Amniotic epithelial cell (primary cell): ENCODE data around the gene SLC44A4.
"Not testable (repeated sequence)": the region's sequence is repeated elsewhere in the genome, so short reads cannot be mapped to it uniquely, and the experiment has no call there.

ENCODE experiments used
- DNase-seq: peaks from one replicate; pipeline ENCODE4 v3.0.0-alpha.2; 2010; ENCODE audit warnings: low read depth

The SLC44A4 gene

GRCh38 chr6:31858707-31859106, 20.1 kb downstream of the SLC44A4 start:
- no peak for DNase-seq

- not testable (repeated sequence) for DNase-seq
Observed at GRCh38 chr6:31857774-31858173, 21.0 kb downstream of the SLC44A4 start.

DNA sequence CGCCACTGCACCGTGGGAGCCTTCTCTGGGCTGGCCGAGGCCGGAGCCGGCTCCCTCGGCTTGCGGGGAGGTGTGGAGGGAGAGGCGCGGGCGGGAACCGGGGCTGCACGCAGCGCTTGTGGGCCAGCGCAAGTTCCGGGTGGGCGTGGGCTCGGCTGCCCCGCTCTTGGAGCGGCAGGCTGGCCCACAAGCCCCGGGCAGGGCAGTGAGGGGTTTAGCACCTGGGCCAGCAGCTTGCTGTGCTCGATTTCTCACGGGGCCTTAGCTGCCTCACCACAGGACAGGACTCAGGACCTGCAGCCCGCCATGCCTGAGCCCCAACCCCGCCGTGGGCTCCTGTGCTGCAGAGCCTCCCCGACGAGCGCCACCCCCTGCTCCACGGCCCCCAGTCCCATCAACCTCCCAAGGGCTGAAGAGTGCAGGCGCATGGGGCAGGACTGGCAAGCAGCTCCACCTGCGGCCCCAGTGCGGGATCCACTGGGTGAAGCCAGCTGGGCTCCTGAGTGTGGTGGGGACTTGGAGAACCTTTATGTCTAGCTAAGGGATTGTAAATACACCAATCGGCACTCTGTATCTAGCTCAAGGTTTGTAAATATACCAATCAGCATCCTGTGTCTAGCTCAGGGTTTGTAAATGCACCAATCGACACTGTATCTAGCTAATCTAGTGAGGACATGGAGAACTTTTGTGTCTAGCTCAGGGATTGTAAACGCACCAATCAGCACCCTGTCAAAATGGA, 26.6 kb downstream of the SLC44A4 start:
- DNase-seq: not testable (repeated sequence)

DNA sequence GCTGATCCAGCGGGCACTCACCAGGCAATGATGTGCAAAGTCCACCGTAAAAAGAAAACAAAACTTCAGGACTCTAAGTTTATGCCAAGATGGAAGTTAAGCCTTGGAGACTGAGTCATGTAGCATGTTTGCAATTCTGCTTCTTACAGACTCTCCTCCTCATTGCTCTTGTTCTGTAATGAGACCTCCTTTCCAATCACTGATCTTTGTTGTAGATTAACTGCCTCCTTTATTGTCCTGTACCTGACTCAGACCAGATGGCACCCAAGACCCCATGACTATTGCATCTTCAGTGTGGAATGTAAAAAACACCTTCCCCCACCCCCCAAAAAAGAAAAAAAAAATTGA, 27.3 kb downstream of the SLC44A4 start:
- peak; percentile 40 for DNase-seq

DNA sequence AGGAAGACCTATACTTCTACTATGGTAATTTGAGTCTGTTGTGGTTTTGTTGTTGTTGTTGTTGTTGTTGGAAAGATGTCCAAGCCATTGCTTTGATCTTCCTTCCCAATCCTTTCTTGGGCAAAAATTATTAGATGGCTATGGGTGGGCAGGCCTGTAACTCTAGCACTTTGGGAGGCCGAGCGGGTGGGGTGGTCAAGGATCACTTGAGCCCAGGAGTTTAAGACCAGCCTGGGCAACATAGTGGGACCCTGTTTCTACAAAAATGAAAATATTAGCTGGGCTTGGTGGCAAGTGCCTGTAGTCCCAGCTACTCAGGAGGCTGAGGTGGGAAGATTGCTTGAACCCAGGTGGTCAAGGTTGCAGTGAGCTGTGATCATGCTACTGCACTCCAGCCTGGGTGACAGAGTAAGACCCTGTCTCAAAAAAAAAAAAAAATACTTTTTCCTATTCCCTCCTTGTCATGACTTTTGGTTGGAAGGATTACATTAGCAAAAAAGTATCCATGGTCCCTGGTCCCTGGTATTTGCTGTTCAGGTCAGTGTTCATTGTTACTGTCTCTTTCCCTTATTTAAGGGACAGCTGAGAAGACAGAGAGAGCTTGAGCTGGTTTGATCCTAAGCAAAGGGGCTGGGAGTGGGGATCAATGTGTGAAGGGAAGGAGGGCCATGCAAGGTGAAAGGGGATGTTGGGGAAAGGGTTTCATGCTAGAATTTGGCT, 27.9 kb downstream of the SLC44A4 start:
- DNase-seq: no peak

DNA sequence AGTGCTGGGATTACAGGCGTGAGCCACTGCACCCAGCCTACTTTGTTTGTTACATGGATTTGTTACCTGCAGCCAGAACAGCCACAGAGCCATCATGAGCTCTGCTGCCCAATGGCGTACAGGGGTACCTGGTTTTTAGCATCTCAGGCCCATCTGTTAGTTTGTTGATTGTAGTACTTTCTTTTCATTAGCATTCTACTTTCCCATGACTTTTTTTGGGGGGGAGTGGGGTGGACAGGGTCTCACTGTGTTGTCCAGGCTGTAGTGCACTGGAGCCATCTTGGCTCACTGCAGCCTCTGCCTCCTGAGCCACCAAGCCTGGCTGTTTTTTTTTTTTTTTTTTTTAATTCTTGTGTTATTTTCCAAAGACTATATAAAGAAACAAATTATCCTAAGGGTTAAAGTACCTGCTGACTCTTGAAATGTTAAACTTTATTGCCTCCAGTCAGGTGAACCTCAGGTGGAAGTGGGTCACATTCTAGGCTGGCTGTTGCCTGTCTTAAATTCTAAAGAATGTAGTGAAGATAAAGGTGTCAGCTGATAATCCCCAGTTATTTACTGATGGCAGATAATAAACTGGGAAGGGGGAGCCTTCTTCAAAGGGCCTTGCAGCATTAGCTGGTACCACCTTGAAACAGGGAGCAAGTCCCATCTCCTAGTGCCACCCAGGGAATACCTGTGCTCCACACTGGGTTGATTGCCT, 31.4 kb downstream of the SLC44A4 start:
- no peak for DNase-seq

DNA sequence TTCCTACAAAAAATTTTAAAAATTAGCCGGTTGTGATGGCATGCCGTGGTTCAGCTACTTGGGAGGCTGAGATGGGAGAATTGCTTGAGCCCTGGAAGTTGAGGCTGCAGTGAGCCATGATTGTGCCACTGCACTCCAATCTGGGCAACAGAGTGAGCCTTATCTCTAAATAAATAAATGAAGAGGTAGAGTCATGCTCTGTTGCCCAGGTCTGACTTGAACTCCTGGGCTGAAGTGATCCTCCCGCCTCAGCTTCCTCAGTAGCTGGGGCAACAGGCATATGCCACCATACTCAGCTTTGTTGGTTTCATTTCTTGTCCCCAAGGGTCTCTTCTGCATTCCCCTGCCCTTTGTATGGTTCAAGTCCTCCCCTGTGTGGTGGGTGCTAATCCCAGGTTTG, 34.3 kb downstream of the SLC44A4 start:
- DNase-seq: no peak

- DNase-seq: no peak
Observed at GRCh38 chr6:31842053-31842452, 36.7 kb downstream of the SLC44A4 start.

DNA sequence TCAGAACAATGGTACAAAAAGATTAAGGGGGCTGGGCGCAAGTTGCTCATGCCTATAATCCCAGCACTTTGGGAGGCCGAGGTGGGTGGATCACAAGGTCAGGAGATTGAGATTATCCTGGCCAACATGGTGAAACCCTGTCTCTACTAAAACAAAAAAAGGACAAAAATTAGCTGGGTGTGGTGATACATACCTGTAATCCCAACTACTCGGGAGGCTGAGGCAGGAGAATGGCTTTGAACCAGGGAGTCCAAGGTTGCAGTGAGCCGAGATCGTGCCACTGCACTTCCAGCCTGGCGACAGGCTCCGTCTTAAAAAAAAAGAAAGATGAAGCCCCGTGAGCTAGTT, 39.0 kb downstream of the SLC44A4 start:
- DNase-seq: not testable (repeated sequence)

- no peak for DNase-seq
Observed at GRCh38 chr6:31838968-31839367, 39.8 kb downstream of the SLC44A4 start.

GRCh38 chr6:31838114-31838553, 40.7 kb downstream of the SLC44A4 start:
- DNase-seq: not testable (repeated sequence)

GRCh38 chr6:31837369-31838113, 41.3 kb downstream of the SLC44A4 start:
- DNase-seq: no peak

DNA sequence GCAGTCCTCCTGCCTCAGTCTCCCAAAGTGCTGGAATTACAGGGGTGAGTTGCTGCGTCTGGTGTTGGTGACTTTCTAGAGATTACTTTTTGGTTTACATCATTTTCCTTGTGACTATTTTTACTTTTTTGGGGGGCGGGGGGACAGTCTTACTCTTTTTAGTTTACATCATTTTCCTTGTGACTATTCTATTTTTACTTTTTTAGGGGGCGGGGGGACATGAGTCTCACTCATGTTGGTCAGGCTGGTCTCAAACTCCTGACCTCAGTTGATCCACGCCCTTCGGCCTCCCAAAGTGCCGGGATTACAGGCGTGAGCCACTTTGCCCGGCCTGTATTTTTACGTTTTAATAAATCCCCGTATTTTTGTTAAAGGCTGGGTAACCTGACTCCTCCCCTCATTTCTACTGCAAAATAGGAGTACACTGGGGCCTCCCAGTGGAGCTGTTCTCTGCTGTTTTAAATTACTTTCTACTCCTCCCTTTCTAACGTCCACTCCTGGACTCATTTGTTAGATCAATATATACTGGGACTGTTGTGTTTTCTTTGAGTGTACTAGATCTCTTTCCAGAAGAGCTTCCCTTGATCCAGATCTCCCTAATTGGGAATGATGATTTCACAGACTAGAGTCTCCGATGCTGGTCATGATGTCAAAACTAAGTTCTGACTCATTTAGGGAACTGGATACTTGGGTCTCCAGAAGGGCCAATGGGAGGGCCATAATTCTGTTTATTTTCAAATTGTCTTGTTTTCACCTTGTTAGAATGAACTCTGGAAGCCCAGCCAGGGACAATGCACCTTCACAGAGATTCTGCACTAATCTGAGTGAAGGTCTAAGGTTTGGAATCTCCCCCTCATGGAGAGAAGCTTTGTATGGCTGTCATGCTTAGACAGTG, 42.1 kb downstream of the SLC44A4 start:
- DNase-seq: peak; percentile 41

DNA sequence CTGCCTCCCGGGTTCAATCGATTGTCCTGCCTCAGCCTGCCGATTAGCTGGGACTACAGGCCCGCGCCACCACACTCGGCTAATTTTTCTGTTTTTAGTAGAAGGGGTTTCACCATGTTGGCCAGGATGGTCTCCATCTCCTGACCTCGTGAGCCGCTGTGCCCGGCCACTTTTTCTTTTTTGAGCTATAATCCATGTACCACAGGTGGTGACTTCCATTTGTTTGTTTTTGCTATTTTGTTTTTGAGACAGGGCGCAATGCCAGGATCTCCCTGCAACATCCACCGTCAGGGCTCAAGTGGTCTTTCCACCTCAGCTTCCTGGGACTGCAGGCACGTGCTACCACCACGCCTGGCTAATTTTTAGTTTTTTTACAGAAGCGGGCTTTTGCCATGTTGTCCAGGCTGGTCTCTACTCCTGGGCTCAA, 42.7 kb downstream of the SLC44A4 start:
- DNase-seq: no peak

- DNase-seq: peak; percentile 81
Observed at GRCh38 chr6:31834367-31835250, 44.2 kb downstream of the SLC44A4 start.

DNA sequence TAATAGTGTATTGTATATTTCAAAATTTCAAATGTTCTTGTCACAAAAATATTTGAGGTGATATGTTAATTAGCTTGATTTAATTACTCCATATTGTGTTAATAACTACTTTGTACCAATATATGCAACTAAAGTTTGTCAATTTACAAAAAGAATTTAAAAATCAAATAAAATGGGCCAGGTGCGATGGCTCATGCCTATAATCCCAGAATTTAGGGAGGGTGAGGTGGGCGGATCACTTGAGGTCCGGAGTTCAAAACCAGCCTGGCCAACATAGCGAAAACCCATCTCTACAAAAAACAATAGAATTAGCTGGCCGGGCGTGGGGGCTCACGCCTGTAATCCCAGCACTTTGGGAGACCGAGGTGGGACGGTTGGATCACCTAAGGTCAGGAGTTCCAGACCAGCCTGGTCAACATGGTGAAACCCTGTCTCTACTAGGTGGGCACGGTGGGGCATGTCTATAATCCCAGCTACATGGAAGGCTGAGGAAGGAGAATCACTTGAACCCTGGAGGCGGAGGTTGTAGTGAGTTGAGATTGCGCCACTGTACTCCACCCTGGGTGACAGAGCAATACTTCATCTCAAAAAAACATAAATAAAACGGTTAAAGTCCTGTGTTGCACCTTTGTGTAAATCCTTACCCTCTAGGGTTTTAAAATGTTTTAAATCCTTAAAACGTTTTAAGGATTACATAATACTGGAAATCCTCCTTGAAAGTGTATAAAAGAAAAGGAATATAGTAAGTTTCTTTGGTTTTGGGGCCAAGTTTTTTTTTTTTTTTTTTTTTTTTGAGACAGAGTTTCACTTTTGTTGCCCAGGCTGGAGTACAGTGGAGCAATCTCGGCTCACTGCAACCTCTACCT, 47.2 kb downstream of the SLC44A4 start:
- DNase-seq: no peak

- no peak for DNase-seq
Observed at GRCh38 chr6:31830886-31831335, 47.9 kb downstream of the SLC44A4 start.

DNA sequence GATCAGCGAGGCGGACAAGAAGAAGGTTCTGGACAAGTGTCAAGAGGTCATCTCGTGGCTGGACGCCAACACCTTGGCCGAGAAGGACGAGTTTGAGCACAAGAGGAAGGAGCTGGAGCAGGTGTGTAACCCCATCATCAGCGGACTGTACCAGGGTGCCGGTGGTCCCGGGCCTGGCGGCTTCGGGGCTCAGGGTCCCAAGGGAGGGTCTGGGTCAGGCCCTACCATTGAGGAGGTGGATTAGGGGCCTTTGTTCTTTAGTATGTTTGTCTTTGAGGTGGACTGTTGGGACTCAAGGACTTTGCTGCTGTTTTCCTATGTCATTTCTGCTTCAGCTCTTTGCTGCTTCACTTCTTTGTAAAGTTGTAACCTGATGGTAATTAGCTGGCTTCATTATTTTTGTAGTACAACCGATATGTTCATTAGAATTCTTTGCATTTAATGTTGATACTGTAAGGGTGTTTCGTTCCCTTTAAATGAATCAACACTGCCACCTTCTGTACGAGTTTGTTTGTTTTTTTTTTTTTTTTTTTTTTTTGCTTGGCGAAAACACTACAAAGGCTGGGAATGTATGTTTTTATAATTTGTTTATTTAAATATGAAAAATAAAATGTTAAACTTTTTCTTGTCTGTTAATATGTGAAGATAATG, 49.0 kb downstream of the SLC44A4 start:
- peak; percentile 54 for DNase-seq
